H1 (cell line): Measurements from ENCODE around the gene B9D1. TPM values are rescaled to one million over a fixed set of nuclear protein-coding genes. Genes with fewer than 3 reads are reported as not detected.

Source experiments
- CTCF ChIA-PET: fragments of 300-600 bp; sonication (Branson Sonifier 250); formaldehyde crosslinking; loops from one replicate; lab custom pipeline; 2021; ENCODE audit not compliant: partially characterized antibody; lab: Charles Lee
- POLR2A ChIA-PET: fragments of 300-600 bp; sonication (Branson Sonifier 250); formaldehyde crosslinking; loops from one replicate; lab custom pipeline; 2021; ENCODE audit warnings: inconsistent platforms; ENCODE audit not compliant: partially characterized antibody; lab: Charles Lee
- DNase-seq, 2 experiments: peaks; one replicate each; pipeline versions ENCODE4 v3.0.0 to v3.0.0-alpha.2; 2010 to 2022; ENCODE audit warnings: low spot score in 2 of 2, low read depth in 1 of 2, mixed read lengths in 1 of 2
- FAIRE-seq: peaks from 2 replicates; lab custom pipeline; 2011; peaks lifted over from hg19 to GRCh38; lab: Jason Lieb, UNC
- H2AFZ ChIP-seq: 2 replicates; pipeline ENCODE4 v1.8.1; 2012; ENCODE audit warnings: low read length, inconsistent platforms
- H2AK5ac ChIP-seq: 2 replicates; pipeline ENCODE4 v1.6.1; 2013; ENCODE audit warnings: low read depth, low read length
- H2BK120ac ChIP-seq: replicated peaks from 2 replicates; pipeline ENCODE3; 2013; ENCODE audit warnings: low read depth, low read length, inconsistent platforms
- H2BK12ac ChIP-seq: 2 replicates; pipeline ENCODE4 v1.6.1; 2013; ENCODE audit warnings: low read depth, low read length
- H2BK15ac ChIP-seq: 2 replicates; pipeline ENCODE4 v1.6.1; 2013; ENCODE audit warnings: low read length
- H2BK20ac ChIP-seq: 2 replicates; pipeline ENCODE4 v1.6.1; 2013; ENCODE audit warnings: low read length
- H2BK5ac ChIP-seq: 2 replicates; pipeline ENCODE4 v1.6.1; 2013; ENCODE audit warnings: low read depth, low read length
- H3K14ac ChIP-seq: 2 replicates; pipeline ENCODE4 v1.6.1; 2013; ENCODE audit warnings: inconsistent platforms; ENCODE audit not compliant: insufficient read length
- H3K18ac ChIP-seq: 2 replicates; pipeline ENCODE4 v1.6.1; 2013; ENCODE audit warnings: low read length; ENCODE audit errors: extremely low read depth
- H3K23ac ChIP-seq: 2 replicates; pipeline ENCODE4 v1.6.1; 2013; ENCODE audit warnings: inconsistent platforms; ENCODE audit not compliant: insufficient read length
- H3K23me2 ChIP-seq: 2 replicates; pipeline ENCODE4 v1.6.1; 2013; ENCODE audit warnings: low read depth, low read length
- H3K27ac ChIP-seq: 2 replicates; pipeline ENCODE4 v1.6.1; 2011; ENCODE audit warnings: low read depth, low read length, inconsistent platforms
- H3K27me3 ChIP-seq, 4 experiments: replicated peaks in 1 of 4; 1 replicate in 1 of 4; 2 replicates in 3 of 4; pipeline versions ENCODE4 v1.6.1 to v1.8.1; 2011 to 2013; ENCODE audit warnings: low read length in 3 of 4, mild to moderate bottlenecking in 3 of 4, inconsistent platforms in 2 of 4, mixed read lengths in 2 of 4, moderate library complexity in 1 of 4; ENCODE audit not compliant: control insufficient read depth in 3 of 4, insufficient read depth in 3 of 4; ENCODE audit errors: extremely low read depth in 1 of 4
- H3K36me3 ChIP-seq, 4 experiments: 2 replicates each; pipeline versions ENCODE4 v1.6.1 to v1.8.1; 2011 to 2013; ENCODE audit warnings: mild to moderate bottlenecking in 4 of 4, low read length in 3 of 4, moderate library complexity in 2 of 4, control low read depth in 1 of 4, inconsistent platforms in 1 of 4; ENCODE audit not compliant: insufficient read depth in 4 of 4, control insufficient read depth in 2 of 4
- H3K4ac ChIP-seq: replicated peaks from 2 replicates; pipeline ENCODE3; 2013; ENCODE audit warnings: low read length, low read depth, mixed read lengths, inconsistent platforms; ENCODE audit not compliant: insufficient read length
- H3K4me1 ChIP-seq, 4 experiments: replicated peaks in 1 of 4; 1 replicate in 1 of 4; 2 replicates in 3 of 4; pipeline versions ENCODE4 v1.6.1 to v1.8.1; 2011 to 2013; ENCODE audit warnings: low read length in 3 of 4, inconsistent platforms in 2 of 4, mixed read lengths in 1 of 4; ENCODE audit not compliant: insufficient read depth in 4 of 4, control insufficient read depth in 3 of 4
- H3K4me2 ChIP-seq, 2 experiments: 2 replicates each; pipeline versions ENCODE4 v1.6.1 to v1.8.1; 2011 to 2013; ENCODE audit warnings: low read depth in 2 of 2, low read length in 2 of 2, control low read depth in 1 of 2, inconsistent platforms in 1 of 2, mild to moderate bottlenecking in 1 of 2; ENCODE audit not compliant: insufficient read depth in 1 of 2
- H3K4me3 ChIP-seq, 4 experiments: fragments of 200-600, 300-600 bp in 1 of 4; sonication (generic), shearing (Covaris generic), sonication (Bioruptor Twin) in 1 of 4; 2 replicates each; pipeline versions ENCODE4 v1.5.1 to v1.8.1; 2011 to 2016; ENCODE audit warnings: low read length in 4 of 4, low read depth in 3 of 4, control low read depth in 2 of 4, inconsistent platforms in 2 of 4, mild to moderate bottlenecking in 2 of 4, mixed read lengths in 1 of 4, moderate library complexity in 1 of 4; ENCODE audit not compliant: insufficient read depth in 2 of 4; ENCODE audit errors: extremely low read depth in 1 of 4
- H3K56ac ChIP-seq: replicated peaks from 2 replicates; pipeline ENCODE3; 2013; ENCODE audit warnings: low read depth, mild to moderate bottlenecking, mixed read lengths, low read length, inconsistent platforms; ENCODE audit not compliant: insufficient read length
- H3K79me1 ChIP-seq: 2 replicates; pipeline ENCODE4 v1.6.1; 2013; ENCODE audit warnings: low read depth, low read length, control low read depth
- H3K79me2 ChIP-seq, 2 experiments: 2 replicates each; pipeline versions ENCODE4 v1.6.1 to v1.8.1; 2012 to 2013; ENCODE audit warnings: low read length in 2 of 2, mild to moderate bottlenecking in 2 of 2, inconsistent platforms in 1 of 2; ENCODE audit not compliant: insufficient read depth in 2 of 2, control insufficient read depth in 1 of 2
- H3K9ac ChIP-seq, 4 experiments: replicated peaks in 1 of 4; 1 replicate in 1 of 4; 2 replicates in 3 of 4; pipeline versions ENCODE4 v1.6.1 to v1.8.1; 2011 to 2013; ENCODE audit warnings: low read depth in 3 of 4, low read length in 3 of 4, control low read depth in 2 of 4, mild to moderate bottlenecking in 2 of 4, moderate library complexity in 2 of 4, inconsistent platforms in 1 of 4; ENCODE audit errors: extremely low read depth in 1 of 4
- H3K9me3 ChIP-seq, 2 experiments: 2 replicates each; pipeline versions ENCODE4 v1.6.1 to v1.8.1; 2012 to 2013; ENCODE audit warnings: mild to moderate bottlenecking in 2 of 2, moderate library complexity in 2 of 2, control low read depth in 1 of 2, inconsistent platforms in 1 of 2, low read depth in 1 of 2, low read length in 1 of 2, mixed read lengths in 1 of 2; ENCODE audit not compliant: insufficient read depth in 2 of 2
- H4K20me1 ChIP-seq, 2 experiments: replicated peaks in 1 of 2; 2 replicates each; pipeline versions ENCODE3 to v1.8.1; 2011 to 2013; ENCODE audit warnings: inconsistent platforms in 2 of 2, low read length in 2 of 2, mild to moderate bottlenecking in 1 of 2; ENCODE audit not compliant: insufficient read depth in 2 of 2, control insufficient read depth in 1 of 2
- H4K5ac ChIP-seq: 2 replicates; pipeline ENCODE4 v1.6.1; 2013; ENCODE audit warnings: low read length, low read depth, mixed read lengths, inconsistent platforms; ENCODE audit not compliant: insufficient read length
- H4K8ac ChIP-seq: 2 replicates; pipeline ENCODE4 v1.8.0; 2013; ENCODE audit warnings: mild to moderate bottlenecking, moderate library complexity, low read length, inconsistent platforms; ENCODE audit not compliant: insufficient read depth; ENCODE audit errors: extremely low read depth
- H4K91ac ChIP-seq: replicated peaks from 2 replicates; pipeline ENCODE3; 2013; ENCODE audit warnings: low read length, mixed read lengths, inconsistent platforms; ENCODE audit not compliant: insufficient read length
- BRCA1 ChIP-seq: IDR thresholded peaks from 2 replicates; pipeline ENCODE4 v1.6.1; 2012; ENCODE audit warnings: low read depth, low read length, improper control_type of control experiment
- CHD2 ChIP-seq: IDR thresholded peaks from 2 replicates; pipeline ENCODE4 v1.6.1; 2012; ENCODE audit warnings: low read length, improper control_type of control experiment
- E2F6 ChIP-seq: IDR thresholded peaks from 2 replicates; pipeline ENCODE4 v1.6.1; 2012; ENCODE audit warnings: inconsistent platforms
- GABPA ChIP-seq: IDR thresholded peaks from 2 replicates; pipeline ENCODE4 v1.6.1; 2011; ENCODE audit warnings: mild to moderate bottlenecking, low read length, moderate library complexity, borderline replicate concordance; ENCODE audit not compliant: insufficient read depth
- RFX5 ChIP-seq: IDR thresholded peaks from 2 replicates; pipeline ENCODE4 v1.6.1; 2011; ENCODE audit warnings: low read depth, low read length, improper control_type of control experiment, borderline replicate concordance
- SIRT6 ChIP-seq: IDR thresholded peaks from one replicate; pipeline ENCODE4 v1.7.1; 2012; ENCODE audit warnings: low read length, inconsistent platforms
- SP4 ChIP-seq: IDR thresholded peaks from 2 replicates; pipeline ENCODE4 v1.6.1; 2012; ENCODE audit warnings: low read length, inconsistent platforms
- WGBS, 2 experiments: shearing (Covaris generic) in 1 of 2; methylation state at CpG; one replicate each; pipeline versions ENCODE4 v1.1.6 to v1.1.7; 2013 to 2015; ENCODE audit warnings: low lambda C conversion rate in 2 of 2, mixed read lengths in 2 of 2, inconsistent platforms in 1 of 2, low coverage in 1 of 2, missing lambda C conversion rate in 1 of 2; ENCODE audit not compliant: insufficient replicate concordance in 2 of 2, insufficient coverage in 1 of 2, insufficient read length in 1 of 2; ENCODE audit errors: extremely low coverage in 1 of 2, missing lambda C conversion rate in 1 of 2; 5-methylcytosine and 5-hydroxymethylcytosine counted together
- polyA plus RNA-seq, 7 experiments: library from polyadenylated mRNA; depleted of rRNA in 3 of 7; stranded (reverse) in 5 of 7; unstranded in 2 of 7; fragments of >200 nt in 5 of 7; fragments of 200-250 nt in 2 of 7; gene quantifications; 1 replicate in 5 of 7; 2 replicates in 1 of 7; 4 replicates in 1 of 7; pipeline versions ENCODE4 v1.2.1 to v1.2.3, GENCODE V29; 2011 to 2013; ENCODE audit warnings: missing spikeins in 2 of 7, mixed read lengths in 2 of 7
- total RNA-seq: library from RNA; stranded (reverse); fragmentation: NEBNext Ultra II Directional; extraction: Animal tissue kit (Norgen Biotek cat#: 25700); gene quantifications from 2 replicates; pipeline ENCODE4 v1.2.1, GENCODE V29; 2021

Gene B9D1
- total and polyA plus RNA-seq, 2 of the 8 experiments (the other 6 are each of a cell fraction or from before 2014, with no cell fraction given): 24.6 to 65.7 TPM

- WGBS, 2 experiments: 89% methylated on average over 14 of the region's 14 CpGs; no CpG with 5 or more reads in 1 of the 2 experiments
- FAIRE-seq: no peak
These were observed 35.3 kb downstream of the B9D1 start for GRCh38 chr17:19327031-19327783.

More at GRCh38 chr17:19327031-19327783, 35.3 kb downstream of the B9D1 start:
- no peak overlapping the region for H3K56ac ChIP-seq
- H3K79me1 ChIP-seq: no peaks in the 10 kb centered on the region
- no peak overlapping the region for H4K5ac ChIP-seq
- no peaks in the 10 kb centered on the region for H3K23me2 ChIP-seq
- no peak overlapping the region for H2BK120ac ChIP-seq
- no peak overlapping the region for H2BK12ac ChIP-seq
- H2AFZ ChIP-seq: no peak overlapping the region
- H3K14ac ChIP-seq: no peak overlapping the region
- H3K4me3 ChIP-seq: no peak overlapping the region
- H3K27ac ChIP-seq: no peak overlapping the region
- ChIA-PET CTCF (interaction anchor here (0.7 to 3.7 kb wide), 4 partner anchors 10 to 130 kb away, joined by 3 to 17 read pairs (median 3); no protein-coding TSS in a partner anchor), POLR2A (no interaction called here)
- no peaks in the 10 kb centered on the region for H4K20me1 ChIP-seq
- peaks cover 0 to 4% (median 0%) of the 10 kb centered on the region in 4 experiments; a peak in 2 of 8 replicates for H3K36me3 ChIP-seq
- TF ChIP-seq SP4: no peak
- no peak for TF ChIP-seq SIRT6
- TF ChIP-seq RFX5: no peak
- TF ChIP-seq E2F6: no peak
- TF ChIP-seq CHD2: no peak
- no peak for TF ChIP-seq BRCA1
- TF ChIP-seq GABPA: no peak
- no peak overlapping the region for H3K9ac ChIP-seq
- no peak overlapping the region for H4K91ac ChIP-seq
- no peak overlapping the region for H3K4me2 ChIP-seq
- H3K27me3 ChIP-seq: no peaks in the 10 kb centered on the region
- H2AK5ac ChIP-seq: no peak overlapping the region
- 0 out of 7 replicates have a peak, but pooled peaks cover 0 to 3% (median 0%) of the 10 kb centered on the region in 4 experiments for H3K4me1 ChIP-seq
- no peak overlapping the region for H3K23ac ChIP-seq
- H2BK15ac ChIP-seq: no peak overlapping the region
- no peak for DNase-seq
- H3K79me2 ChIP-seq: no peaks in the 10 kb centered on the region
- no peak overlapping the region for H3K18ac ChIP-seq
- H3K4ac ChIP-seq: no peak overlapping the region
- H3K9me3 ChIP-seq: peaks cover 0 to 6% of the 10 kb centered on the region in 2 experiments; a peak in 1 of 4 replicates
- H2BK5ac ChIP-seq: no peak overlapping the region
- H2BK20ac ChIP-seq: no peak overlapping the region
- no peak overlapping the region; the same call in 1 of the 2 replicates for H4K8ac ChIP-seq
